ENCODE results near the gene INPP5B. TPM values are rescaled to one million over a fixed set of nuclear protein-coding genes. Genes with fewer than 3 reads are reported as not detected.

The INPP5B gene
- total and polyA plus RNA-seq, 2 donors (not counting 1 experiment from before 2014, with no cell fraction given) = 23.6 to 55.0 TPM

DNA sequence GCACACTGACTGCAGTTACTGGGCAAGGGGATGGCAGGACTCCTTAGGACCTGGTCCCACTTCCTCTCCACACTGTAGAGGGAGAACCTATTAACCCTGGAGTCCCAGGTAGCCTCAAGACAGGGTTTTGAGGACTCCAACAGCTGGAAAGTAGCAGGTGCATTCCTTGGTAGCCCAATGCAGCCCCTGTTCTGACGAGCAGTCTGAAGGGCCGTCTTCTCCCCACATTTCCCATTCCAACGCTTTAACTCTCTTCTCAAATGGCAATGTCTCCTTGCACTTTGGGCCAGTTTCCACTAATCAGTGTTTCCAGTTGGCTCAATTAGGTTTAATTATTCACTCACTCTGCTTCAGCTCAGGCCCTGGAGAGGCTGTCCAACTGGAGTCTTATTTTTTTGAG, 8.8 kb upstream of the INPP5B start:
- Histone ChIP-seq H4K20me1 (ENCODE audit: control insufficient read depth, extremely low read depth, insufficient read depth, low read length) (no peaks in the 10 kb centered on the region), H3K27me3 (ENCODE audit: control insufficient read depth, insufficient read depth, low read length) (no peaks in the 10 kb centered on the region), H3K4me3 (replicated peaks in 1 of 4; ENCODE audit: control extremely low read depth in 1 of 4, insufficient read depth in 1 of 4, low read depth in 3 of 4, low read length in 4 of 4) (no peak overlapping the region), H3K4me2 (ENCODE audit: extremely low read depth, insufficient read depth, low read length) (no peak overlapping the region), H3K9ac (ENCODE audit: insufficient read depth, low read length) (no peak overlapping the region), H3K79me2 (ENCODE audit: control insufficient read depth, insufficient read depth, low read length) (no peaks in the 10 kb centered on the region), H3K36me3 (ENCODE audit: control insufficient read depth, insufficient read depth, low read length) (peaks cover 7% of the 10 kb centered on the region), H2AFZ (ENCODE audit: low read length) (no peak overlapping the region), H3K27ac (ENCODE audit: insufficient read depth, low read length) (no peak overlapping the region), H3K9me3 (ENCODE audit: control insufficient read depth, insufficient read depth, low read depth, low read length) (no peaks in the 10 kb centered on the region), H3K4me1 (ENCODE audit: control insufficient read depth, extremely low read depth, insufficient read depth, low read length) (peaks cover 9% of the 10 kb centered on the region)
- TF ChIP-seq EZH2 (IDR thresholded peaks at IDR 0.05; ENCODE audit: low read length, missing control alignments) = no peak
- TF ChIP-seq, protein P1, sequence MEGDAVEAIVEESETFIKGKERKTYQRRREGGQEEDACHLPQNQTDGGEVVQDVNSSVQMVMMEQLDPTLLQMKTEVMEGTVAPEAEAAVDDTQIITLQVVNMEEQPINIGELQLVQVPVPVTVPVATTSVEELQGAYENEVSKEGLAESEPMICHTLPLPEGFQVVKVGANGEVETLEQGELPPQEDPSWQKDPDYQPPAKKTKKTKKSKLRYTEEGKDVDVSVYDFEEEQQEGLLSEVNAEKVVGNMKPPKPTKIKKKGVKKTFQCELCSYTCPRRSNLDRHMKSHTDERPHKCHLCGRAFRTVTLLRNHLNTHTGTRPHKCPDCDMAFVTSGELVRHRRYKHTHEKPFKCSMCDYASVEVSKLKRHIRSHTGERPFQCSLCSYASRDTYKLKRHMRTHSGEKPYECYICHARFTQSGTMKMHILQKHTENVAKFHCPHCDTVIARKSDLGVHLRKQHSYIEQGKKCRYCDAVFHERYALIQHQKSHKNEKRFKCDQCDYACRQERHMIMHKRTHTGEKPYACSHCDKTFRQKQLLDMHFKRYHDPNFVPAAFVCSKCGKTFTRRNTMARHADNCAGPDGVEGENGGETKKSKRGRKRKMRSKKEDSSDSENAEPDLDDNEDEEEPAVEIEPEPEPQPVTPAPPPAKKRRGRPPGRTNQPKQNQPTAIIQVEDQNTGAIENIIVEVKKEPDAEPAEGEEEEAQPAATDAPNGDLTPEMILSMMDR (conservative IDR thresholded peaks at IDR 0.05 in 1 of 2, IDR thresholded peaks at IDR 0.05 in 1 of 2; ENCODE audit: low read depth in 1 of 2, low read length in 2 of 2) = no peak
- DNase-seq (ENCODE audit: low read depth in 2 of 2) = no peak

DNA sequence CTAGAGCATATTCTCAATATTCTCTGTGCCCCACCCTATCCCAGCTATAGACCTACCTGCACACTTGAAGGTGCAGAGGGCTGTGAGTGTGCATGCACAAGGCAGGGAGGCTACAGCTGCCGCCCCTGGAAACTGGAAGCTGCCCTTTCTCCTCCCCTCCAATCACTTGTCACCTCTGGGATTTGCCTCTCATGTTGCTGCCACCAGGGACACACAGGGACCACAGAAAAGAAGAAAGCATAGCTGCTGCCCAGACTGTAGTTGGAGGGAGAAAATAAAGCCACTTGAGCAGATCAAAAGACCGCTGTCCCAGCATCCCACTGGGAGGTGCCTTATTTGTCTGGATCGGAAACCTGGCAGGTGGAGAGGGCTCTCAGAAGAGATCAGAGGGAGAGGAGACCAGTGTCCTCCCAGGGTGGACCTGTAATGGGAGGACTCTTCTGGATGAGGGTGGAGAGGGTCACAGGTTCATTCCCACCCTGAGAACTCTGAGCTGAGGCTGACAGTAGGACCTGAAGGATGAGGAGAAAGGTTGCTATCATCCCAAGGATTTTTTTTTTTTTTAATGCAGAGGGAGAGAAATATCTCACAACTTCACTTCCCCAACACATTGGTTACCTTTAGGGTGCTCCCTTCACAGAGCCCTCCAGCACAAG, 7.6 kb upstream of the INPP5B start:
- TF ChIP-seq, protein P1 (conservative IDR thresholded peaks at IDR 0.05 in 1 of 2, IDR thresholded peaks at IDR 0.05 in 1 of 2; ENCODE audit: low read depth in 1 of 2, low read length in 2 of 2) = no peak
- no peak for TF ChIP-seq EZH2 (IDR thresholded peaks at IDR 0.05; ENCODE audit: low read length, missing control alignments)
- H3K27me3 ChIP-seq (ENCODE audit: control insufficient read depth, insufficient read depth, low read length) = no peaks in the 10 kb centered on the region
- no peak overlapping the region for H2AFZ ChIP-seq (ENCODE audit: low read length)
- H3K36me3 ChIP-seq (ENCODE audit: control insufficient read depth, insufficient read depth, low read length) = peaks cover 7% of the 10 kb centered on the region
- H3K9me3 ChIP-seq (ENCODE audit: control insufficient read depth, insufficient read depth, low read depth, low read length) = no peaks in the 10 kb centered on the region
- H3K4me2 ChIP-seq (ENCODE audit: extremely low read depth, insufficient read depth, low read length) = no peak overlapping the region
- no peak overlapping the region for H3K4me3 ChIP-seq (replicated peaks in 1 of 4; ENCODE audit: control extremely low read depth in 1 of 4, insufficient read depth in 1 of 4, low read depth in 3 of 4, low read length in 4 of 4)
- H4K20me1 ChIP-seq (ENCODE audit: control insufficient read depth, extremely low read depth, insufficient read depth, low read length) = no peaks in the 10 kb centered on the region
- no peak overlapping the region for H3K27ac ChIP-seq (ENCODE audit: insufficient read depth, low read length)
- no peak for DNase-seq (ENCODE audit: low read depth in 2 of 2)
- no peaks in the 10 kb centered on the region for H3K79me2 ChIP-seq (ENCODE audit: control insufficient read depth, insufficient read depth, low read length)
- H3K4me1 ChIP-seq (ENCODE audit: control insufficient read depth, extremely low read depth, insufficient read depth, low read length) = peaks cover 9% of the 10 kb centered on the region
- no peak overlapping the region for H3K9ac ChIP-seq (ENCODE audit: insufficient read depth, low read length)

DNA sequence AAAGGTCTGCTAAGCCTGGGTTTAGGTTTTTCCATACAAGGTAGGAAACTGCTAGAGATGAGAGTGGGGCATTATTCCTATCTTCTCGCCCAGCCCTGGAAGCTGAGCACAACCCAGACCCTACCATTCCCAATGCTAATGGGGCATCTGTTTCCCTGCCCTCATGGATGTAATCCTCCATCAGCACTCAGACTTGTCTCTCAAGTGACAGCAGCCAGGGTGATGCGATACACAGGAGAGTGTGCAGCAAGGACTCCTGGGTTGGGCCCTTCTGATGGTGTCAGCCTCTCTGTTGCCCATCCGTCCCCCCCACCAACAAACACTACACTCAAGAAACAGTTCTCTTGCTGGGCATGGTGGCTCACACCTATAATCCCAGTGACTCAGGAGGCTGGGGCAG, 5.9 kb upstream of the INPP5B start:
- no peaks in the 10 kb centered on the region for H3K79me2 ChIP-seq (ENCODE audit: control insufficient read depth, insufficient read depth, low read length)
- H3K36me3 ChIP-seq (ENCODE audit: control insufficient read depth, insufficient read depth, low read length) = peaks cover 4% of the 10 kb centered on the region
- no peaks in the 10 kb centered on the region for H4K20me1 ChIP-seq (ENCODE audit: control insufficient read depth, extremely low read depth, insufficient read depth, low read length)
- no peaks in the 10 kb centered on the region for H3K9me3 ChIP-seq (ENCODE audit: control insufficient read depth, insufficient read depth, low read depth, low read length)
- H3K4me3 ChIP-seq (replicated peaks in 1 of 4; ENCODE audit: control extremely low read depth in 1 of 4, insufficient read depth in 1 of 4, low read depth in 3 of 4, low read length in 4 of 4) = no peak overlapping the region
- TF ChIP-seq, protein P1 (conservative IDR thresholded peaks at IDR 0.05 in 1 of 2, IDR thresholded peaks at IDR 0.05 in 1 of 2; ENCODE audit: low read depth in 1 of 2, low read length in 2 of 2) = no peak
- no peak for TF ChIP-seq EZH2 (IDR thresholded peaks at IDR 0.05; ENCODE audit: low read length, missing control alignments)
- no peak overlapping the region for H2AFZ ChIP-seq (ENCODE audit: low read length)
- no peak overlapping the region for H3K4me2 ChIP-seq (ENCODE audit: extremely low read depth, insufficient read depth, low read length)
- no peaks in the 10 kb centered on the region for H3K27me3 ChIP-seq (ENCODE audit: control insufficient read depth, insufficient read depth, low read length)
- H3K27ac ChIP-seq (ENCODE audit: insufficient read depth, low read length) = no peak overlapping the region
- DNase-seq (ENCODE audit: low read depth in 2 of 2) = no peak
- H3K4me1 ChIP-seq (ENCODE audit: control insufficient read depth, extremely low read depth, insufficient read depth, low read length) = no peaks in the 10 kb centered on the region
- H3K9ac ChIP-seq (ENCODE audit: insufficient read depth, low read length) = no peak overlapping the region
